Retinal pigment epithelial cell (primary cell): Measurements from ENCODE around the gene KDELR1.

ENCODE experiments used
- DNase-seq: peaks from one replicate; pipeline ENCODE4 v3.0.0-alpha.2; 2010; ENCODE audit warnings: low read depth
- H3K4me3 ChIP-seq: 2 replicates; pipeline ENCODE4 v1.5.1; 2011; ENCODE audit warnings: mild to moderate bottlenecking, low read length, control low read depth, moderate library complexity
- TF ChIP-seq, protein P1 (sequence below): conservative IDR thresholded peaks from 2 replicates; pipeline ENCODE4 v1.5.1; 2011; ENCODE audit warnings: low read depth, low read length, control low read depth, inconsistent platforms

The KDELR1 gene

GRCh38 chr19:48354332-48354992, 36.9 kb downstream of the KDELR1 start:
- TF ChIP-seq, protein P1, sequence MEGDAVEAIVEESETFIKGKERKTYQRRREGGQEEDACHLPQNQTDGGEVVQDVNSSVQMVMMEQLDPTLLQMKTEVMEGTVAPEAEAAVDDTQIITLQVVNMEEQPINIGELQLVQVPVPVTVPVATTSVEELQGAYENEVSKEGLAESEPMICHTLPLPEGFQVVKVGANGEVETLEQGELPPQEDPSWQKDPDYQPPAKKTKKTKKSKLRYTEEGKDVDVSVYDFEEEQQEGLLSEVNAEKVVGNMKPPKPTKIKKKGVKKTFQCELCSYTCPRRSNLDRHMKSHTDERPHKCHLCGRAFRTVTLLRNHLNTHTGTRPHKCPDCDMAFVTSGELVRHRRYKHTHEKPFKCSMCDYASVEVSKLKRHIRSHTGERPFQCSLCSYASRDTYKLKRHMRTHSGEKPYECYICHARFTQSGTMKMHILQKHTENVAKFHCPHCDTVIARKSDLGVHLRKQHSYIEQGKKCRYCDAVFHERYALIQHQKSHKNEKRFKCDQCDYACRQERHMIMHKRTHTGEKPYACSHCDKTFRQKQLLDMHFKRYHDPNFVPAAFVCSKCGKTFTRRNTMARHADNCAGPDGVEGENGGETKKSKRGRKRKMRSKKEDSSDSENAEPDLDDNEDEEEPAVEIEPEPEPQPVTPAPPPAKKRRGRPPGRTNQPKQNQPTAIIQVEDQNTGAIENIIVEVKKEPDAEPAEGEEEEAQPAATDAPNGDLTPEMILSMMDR = no peak
- no peak overlapping the region for H3K4me3 ChIP-seq
- DNase-seq = no peak

DNA sequence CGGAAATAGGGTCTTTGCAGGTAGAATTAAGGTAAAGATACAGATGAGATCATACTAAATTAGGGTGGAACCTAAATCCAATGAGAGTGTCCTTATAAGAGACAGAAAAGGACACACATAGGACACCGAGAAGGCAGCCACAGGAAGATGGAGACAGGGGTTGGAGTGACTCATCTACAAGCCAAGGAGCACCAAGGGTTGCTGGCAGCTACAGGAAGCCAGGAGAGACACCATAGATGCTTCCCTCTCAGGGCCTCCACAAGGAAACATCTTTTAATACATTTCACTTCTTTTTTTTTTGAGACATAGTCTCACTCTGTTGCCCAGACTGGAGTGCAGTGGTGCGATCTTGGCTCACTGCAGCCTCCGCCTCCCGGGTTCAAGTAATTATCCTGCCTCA, 37.7 kb downstream of the KDELR1 start:
- no peak overlapping the region for H3K4me3 ChIP-seq
- no peak for DNase-seq
- TF ChIP-seq, protein P1 = no peak

GRCh38 chr19:48351341-48351752, 40.0 kb downstream of the KDELR1 start:
- no peak for DNase-seq
- no peak overlapping the region for H3K4me3 ChIP-seq
- TF ChIP-seq, protein P1 = peak; percentile 87

DNA sequence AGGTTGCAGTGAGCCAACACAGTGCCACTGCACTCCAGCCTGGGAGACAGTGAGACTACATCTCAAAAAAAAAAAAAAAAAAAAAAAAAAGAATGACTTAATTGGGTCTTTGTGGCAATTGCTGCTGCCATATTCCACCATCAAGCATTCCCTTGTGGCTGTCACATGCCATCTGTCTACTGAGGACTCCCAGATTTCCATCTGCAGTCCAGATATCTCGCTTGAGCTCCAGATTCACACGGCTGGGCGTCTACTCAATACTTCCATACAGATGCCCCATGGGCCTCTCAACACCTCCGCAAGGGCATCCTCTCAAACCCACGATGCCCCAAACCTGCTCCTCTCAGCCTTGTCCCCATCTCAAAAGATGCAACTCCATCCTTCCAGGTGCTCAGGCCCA, 40.5 kb downstream of the KDELR1 start:
- no peak overlapping the region for H3K4me3 ChIP-seq
- TF ChIP-seq, protein P1 = no peak
- DNase-seq = no peak

DNA sequence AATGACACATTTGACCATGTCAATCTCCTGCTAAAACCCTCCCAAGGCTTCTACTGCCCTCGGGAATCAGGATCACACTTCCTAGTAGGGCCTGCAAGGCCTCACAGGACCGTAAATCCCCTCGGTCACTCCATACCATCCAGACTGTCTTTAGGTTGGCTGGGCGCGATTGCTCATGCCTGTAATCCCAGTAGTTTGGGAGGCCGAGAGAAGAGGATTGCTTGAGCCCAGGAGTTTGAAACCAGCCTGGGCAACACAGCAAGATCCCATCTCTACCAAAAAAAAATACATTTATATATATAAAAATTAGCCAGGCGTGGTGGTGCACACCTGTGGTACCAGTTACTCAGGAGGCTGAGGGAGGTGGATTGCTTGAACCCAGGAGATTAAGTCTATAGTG, 42.6 kb downstream of the KDELR1 start:
- H3K4me3 ChIP-seq = no peak overlapping the region
- no peak for DNase-seq

DNA sequence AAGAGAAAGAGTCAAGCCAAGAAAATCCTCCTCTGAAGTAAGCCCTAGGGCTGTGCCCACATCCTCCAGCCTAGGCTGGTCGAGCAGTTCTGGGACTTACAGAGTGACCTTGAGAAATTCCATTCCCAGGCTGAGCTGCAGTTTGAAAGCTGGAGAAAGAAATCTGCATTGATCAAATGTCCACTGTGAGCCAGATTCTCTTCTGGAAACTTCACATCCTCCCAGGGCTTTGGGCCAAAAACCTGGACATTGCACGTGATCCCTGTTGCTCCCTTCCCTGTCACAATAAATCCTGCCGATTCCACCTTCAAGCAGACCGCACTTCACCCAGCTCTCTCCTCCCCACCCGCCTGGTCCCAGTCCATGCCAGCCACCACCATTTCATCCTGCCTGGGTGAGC, 43.3 kb downstream of the KDELR1 start:
- H3K4me3 ChIP-seq = no peak overlapping the region
- no peak for DNase-seq
- TF ChIP-seq, protein P1 = no peak

More for the DNA sequence above, 42.6 kb downstream of the KDELR1 start:
- TF ChIP-seq, protein P1 = no peak

DNA sequence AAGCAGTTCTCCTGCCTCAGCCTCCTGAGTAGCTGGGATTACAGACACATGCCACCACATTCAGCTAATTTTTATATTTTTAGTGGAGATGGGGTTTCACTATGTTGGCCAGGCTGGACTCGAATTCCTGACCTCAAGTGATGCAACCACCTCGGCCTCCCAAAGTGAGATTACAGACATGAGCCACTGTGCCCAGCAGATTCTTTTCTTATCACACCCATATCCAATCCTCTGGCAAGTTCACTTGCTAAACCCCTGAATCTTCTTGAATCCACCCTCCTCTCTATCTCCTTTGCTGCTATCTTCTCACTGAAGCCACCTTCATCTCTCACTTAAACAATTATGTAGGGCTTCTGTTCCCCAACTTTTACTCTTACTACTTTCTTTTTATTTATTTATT, 45.2 kb downstream of the KDELR1 start:
- DNase-seq = no peak
- TF ChIP-seq, protein P1 = no peak
- H3K4me3 ChIP-seq = no peak overlapping the region
